CD4-positive, alpha-beta T cell treated with Interleukin-15 for 4 hours (primary cell): ENCODE measurements around the gene RAB31.

Experiments
- DNase-seq: peaks from one replicate; pipeline ENCODE4 v3.0.0-alpha.2; 2020; ENCODE audit warnings: low spot score

Gene RAB31

DNA sequence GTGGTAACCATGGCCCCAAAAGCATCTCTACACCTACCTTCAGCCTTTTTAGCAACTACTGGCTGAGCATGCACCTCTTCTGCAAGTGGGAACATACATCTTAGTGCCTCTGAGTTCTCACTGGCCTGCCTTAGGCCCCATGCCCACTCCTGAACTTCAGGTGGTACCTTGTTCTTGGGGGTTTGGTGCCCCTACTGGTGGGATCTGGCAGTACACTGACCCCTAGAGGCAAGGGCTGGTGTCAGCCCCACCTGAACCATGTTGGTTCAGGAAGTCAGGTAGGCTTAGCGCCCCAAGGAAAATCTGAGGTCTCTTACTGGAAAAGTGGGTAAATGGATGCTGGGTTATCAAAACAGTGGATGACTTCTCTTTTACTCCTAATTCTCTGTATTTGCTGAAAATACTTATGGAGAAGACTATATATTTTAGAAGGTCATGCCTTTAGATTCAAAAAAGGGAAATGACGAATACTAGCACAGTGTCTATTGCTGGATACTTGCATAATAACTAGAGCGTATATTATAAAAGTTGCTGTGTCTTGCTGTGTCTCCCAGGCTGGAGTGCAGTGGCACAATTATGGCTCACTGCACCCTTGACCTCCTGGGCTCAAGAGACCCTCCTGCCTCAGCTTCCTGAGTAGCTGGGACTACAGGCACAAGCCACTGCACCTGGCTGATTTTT lies 84.6 kb downstream of the RAB31 start:
- DNase-seq = no peak

DNA sequence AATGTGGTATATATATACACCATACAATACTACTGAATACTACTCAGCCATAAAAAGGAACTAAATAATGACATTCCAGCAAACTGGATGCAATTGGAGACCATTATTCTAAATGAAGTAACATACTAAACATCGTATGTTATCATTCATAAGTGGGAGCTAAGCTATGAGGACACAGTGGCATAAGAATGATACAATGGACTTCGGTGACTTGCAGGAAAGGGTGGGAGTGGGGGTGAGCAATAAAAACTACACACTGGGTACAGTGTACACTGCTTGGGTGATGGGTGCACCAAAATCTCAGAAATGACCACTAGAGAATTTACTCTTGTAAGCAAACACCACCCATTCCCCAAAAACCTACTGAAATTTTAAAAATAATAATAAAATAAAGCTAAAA lies 87.9 kb downstream of the RAB31 start:
- no peak for DNase-seq

DNA sequence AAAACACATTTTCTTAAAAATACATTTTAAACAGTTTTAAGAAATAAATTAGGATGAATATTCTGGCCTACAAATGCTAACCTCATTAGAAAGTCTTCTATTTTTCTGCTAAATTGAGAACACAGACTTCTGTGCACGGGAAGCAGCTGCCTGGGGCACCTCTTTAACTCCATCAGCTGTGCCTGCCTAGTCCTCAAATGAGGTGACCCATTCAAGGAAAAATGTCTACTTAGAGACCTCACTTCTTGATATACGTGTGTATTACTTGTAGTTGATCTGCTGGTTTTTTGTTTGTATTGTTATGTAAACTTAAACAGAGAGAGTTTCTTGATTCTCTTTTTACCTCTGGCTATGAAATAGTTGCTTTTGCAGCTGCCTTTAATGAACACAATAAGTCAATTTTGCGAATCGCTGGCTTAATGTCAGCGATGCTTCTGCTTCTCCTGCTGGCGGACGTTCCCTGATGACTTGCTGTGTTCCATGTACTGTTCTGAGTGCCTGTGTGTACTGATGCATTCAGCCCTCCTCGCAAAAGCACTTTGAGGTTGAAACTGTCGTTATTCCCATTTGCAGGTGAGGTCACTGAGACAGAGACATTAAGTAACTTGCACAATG lies 88.9 kb downstream of the RAB31 start:
- no peak for DNase-seq

DNA sequence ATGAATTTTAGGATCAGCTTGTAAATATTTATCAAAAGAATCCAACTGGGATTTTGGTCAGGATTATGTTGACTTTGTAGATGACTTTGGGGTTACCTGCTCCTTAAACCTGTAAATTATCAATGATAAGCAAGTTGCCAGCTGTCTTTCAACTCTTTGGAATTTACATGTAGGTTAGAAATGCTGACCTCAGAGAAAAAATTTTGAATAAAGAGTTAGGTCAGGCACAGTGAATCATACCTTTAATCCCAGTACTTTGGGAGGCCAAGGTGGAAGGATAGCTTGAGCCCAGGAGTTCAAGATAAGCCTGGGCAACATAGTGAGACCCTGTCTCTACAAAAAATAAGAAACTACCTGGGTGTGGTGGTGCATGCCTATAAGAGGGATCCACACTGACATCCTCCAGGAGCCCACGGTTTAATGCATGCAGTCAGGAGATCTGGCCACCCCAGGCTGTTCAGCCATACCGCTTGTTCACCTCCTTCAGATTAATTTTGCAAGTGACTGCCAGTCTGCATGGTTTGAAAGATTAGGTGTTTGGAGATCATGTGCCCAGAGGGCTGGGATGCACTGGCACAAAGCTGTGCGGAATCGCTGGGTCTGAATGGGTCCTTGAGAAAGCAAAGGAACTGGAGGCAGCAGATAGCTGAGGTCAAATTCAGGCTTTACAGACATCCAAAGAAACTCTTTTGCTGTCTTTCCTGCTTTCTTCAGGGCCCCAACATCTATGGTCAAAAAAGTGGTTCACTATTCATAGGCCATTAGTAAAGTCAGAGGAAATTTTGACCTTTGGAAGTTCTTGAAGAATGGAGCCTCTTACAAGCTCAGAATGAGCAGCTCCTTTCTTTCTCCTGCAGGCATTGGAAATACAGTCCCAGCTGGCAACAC lies 94.3 kb downstream of the RAB31 start:
- no peak for DNase-seq

DNA sequence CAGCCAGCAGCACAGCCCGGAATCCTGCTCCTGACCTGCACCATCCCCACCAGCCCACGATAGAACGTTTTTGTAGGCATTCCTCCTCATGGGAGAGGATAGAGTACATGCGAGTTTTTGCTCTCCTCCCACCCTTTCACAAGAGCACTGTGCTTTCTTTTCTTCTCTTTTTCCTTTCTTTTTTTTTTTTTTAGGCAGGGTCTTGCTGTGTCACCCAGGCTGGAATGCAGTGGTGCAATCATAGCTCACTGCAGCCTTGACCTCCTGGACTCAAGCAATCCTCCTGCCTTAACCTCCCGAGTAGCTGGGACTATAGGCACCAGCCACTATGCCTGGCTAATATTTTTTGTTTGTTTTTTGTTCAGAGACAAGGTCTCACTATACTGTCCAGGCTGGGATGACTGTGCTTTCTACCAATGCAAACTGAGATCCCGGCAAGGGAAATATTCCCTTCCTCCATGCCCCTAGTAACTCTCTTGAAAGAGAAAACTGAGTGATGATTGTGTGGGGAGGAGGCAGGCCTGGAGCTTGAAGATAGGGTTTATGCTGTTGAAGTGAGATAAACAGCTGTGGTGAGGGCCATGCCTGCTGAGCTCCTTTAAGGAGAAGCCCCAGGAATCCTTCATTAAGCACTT lies 95.1 kb downstream of the RAB31 start:
- no peak for DNase-seq

DNA sequence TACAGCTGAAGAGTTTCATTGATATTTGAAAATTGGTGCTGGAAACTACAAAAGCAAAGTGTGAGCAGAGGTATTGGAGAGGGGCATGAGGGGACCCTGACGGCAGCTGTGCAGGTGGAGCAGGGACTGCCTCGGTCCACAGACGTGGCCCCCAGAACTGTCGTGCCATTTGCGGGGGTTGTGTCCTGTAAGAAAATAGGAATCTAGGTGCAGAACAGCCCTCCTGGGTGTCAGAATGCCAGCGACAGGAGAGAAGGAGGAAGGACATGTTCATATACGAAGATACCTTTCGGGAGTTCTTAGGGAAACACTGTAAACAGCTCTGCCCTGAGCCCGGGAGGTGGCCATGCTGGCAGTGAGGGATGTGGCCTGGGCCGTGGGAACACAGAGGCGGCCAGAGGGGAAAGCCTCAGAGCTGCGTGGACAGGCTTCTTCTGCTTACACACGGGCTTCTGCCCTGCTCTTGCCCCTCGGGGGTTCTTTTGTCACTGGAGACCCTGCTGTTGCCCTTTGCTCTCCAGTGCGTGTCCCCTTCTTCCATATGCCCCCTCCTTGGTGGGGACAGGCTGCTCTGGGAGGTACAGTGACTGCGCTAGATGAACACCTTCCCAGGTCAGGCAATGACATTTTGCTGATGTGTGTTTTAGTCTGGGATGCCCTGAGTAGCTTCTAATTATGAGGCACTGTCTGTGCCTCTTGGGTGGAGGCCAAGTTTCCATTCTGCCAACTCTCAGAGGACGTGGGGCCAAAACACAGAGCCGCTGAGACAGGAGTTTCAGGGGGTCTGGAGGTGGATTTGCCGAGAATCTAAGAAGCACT lies 95.8 kb downstream of the RAB31 start:
- DNase-seq = no peak

DNA sequence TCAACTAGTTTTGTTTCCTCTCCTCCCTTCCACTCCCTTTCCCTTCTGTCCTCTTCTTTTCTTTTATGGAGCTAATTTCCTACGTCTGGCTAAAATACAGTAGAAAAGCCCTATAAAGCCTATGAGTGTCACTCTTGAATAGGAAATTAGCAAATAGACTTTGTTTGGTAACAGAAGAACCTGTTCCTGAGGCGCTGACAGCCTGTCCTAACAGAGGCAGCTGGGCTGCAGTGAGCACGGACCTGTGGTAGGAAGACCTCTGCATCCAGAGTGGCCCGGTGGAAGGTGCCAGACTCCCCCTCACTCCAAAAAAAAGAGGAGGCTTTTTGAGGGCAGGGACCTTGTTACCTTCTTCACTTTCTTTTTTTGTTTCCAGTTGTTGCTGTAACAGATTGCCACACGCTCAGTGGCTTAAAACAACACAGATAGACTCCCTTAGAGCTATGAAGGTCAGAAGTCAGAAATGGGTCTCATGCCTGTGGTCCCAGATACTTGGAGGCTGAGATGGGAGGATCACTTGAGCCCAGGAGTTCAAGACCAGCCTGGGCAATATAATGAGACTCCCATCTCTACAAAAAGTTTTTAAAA lies 96.5 kb downstream of the RAB31 start:
- DNase-seq = no peak

DNA sequence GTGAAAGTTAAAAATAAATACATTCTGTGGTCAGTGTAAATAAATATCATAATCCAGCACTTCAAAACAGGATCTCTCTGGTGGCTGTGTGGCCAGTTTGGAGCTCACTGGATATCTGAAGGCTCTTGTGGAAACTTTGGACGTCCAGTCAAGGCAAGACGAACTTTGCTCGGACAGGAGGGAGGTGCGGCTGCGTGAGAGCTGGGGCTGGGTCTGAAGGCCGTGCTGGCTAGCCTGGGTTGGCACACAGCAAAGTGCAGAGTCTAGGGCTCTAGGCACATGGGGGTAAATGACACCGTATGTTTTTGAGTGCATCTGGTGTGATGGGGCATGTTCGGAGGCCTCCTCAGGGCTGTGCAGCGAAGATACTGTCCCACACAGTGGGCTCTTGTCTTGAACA lies 98.8 kb downstream of the RAB31 start:
- DNase-seq = no peak

DNA sequence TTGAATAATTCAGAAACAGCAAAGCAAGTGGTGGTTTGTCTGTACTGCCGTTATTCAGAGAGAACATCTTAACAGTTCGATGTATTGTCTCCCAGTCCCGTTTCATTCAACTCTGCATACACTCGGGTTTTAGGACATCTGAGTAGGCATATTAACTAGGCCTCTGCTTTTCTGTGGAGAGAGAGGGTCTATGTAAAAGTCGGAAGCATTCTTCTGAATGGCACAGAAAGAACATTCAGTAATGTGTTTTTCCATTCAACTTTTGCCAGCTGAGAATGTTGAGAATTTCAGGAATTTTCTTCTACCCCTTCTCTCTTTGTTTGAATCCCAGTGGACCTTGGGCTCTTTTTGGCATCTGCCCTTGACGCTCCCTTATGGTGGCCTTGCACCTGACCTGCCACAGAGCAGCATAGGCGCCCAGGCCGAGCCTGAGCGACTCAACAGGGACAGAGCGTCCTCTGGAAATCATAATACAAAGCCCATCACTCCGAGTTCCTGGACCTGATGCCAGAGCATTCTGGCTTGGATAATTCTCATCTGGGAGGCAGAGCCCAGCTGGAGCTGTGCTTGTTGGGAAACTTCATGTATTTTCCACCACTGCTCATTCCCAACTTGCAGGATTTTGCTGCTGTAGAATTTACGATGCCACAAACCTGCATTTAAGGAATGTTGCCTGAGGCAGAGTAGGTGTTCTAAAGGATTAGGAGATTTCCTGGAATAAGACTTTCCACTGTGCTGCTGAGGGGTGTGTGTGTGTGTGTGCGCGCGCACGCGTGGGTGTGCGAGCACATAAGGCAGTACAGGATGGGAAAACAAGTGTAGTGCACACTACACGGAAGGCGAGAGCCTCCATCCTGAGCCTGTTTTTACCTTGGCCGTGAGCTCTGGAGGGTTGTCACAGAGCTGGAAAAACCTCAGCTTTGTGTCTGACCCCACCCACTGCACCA lies 100.5 kb downstream of the RAB31 start:
- DNase-seq = no peak

DNA sequence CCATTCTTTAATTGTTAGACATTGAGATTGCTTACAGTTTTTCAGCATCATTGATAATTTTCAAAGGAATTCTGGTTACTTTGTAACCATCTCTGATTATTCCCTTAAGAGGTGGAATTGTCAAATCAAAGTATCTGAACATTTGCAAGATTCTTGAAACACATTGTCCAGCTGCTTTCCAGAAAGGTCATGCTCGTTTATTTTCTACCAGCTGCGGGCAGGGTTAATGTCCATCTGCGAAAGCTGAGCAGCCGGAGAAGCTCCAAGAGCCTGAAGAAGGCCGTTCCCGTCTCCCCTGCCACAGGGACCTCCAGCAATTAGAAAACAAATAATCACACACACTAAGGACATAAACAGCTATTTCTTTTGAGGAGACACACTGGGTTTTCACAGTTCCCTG lies 101.6 kb downstream of the RAB31 start:
- no peak for DNase-seq

DNA sequence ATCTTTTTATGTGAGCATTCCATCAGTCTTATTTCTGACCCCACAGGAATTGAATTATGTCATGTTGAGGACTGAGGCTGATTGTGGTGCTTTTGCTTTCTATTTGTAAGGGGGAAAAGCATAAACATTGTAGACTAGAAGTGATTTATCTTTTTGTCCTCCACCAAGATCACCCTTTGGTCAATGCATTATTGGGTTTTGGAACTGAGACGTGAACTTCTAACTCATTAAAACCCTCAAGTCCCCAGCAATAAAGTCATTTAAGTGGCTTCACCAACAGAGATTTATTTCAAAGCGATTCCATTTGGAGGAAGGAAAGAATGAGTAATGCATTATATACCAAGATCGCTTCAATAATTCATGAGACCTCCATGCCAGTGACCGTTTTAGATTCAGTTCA lies 102.2 kb downstream of the RAB31 start:
- no peak for DNase-seq

DNA sequence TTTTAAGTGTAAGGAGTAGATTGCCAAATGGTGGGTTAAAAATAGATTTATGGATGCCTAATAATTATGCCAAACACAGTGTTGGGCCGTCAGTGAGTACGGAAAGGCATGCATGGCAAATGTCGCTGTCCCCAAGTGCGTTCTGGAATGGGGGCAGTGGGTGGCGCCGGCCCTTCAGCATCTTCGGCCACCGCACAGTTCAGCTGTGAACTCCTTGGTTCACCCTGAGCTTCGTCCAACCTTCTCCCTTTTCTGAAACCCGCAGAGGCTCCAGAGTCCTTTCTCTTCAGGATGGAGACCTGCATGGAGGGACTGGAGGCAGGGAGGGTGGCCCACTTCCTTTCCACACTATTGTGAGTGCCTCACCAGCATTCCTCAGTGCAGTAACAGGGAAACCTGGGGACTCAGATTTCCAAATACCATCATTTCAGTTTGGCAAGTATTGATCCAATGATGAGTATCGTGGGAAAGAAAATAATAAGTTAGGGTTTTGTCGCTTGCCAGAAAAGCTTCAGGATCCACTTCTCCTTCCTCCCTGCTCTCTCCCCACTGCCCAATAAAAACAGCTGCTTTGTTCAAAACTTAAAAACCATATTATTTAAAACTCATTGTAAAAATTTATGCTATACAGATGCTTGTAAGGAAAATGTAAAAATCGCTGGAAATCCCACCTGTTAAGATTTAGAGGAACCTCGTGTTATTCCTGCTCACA lies 103.0 kb downstream of the RAB31 start:
- no peak for DNase-seq

DNA sequence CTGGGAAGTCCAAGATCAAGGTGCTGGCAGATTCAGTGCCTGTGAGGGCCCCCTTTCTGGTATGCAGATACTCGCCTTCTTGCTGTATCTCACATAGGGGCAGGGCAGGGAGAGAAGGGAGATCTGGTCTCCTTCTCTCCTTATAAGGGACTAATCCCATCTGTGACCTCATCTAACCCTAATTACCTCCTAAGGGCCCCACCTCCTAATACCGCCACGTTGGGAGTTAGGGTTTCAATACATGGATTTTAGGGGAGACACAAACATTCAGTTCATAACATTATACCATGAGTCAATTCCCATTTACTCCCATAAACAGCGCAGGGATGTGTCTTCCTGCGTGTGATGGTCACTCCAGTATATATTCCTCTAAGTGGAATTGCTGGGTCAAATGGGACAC lies 103.9 kb downstream of the RAB31 start:
- no peak for DNase-seq

DNA sequence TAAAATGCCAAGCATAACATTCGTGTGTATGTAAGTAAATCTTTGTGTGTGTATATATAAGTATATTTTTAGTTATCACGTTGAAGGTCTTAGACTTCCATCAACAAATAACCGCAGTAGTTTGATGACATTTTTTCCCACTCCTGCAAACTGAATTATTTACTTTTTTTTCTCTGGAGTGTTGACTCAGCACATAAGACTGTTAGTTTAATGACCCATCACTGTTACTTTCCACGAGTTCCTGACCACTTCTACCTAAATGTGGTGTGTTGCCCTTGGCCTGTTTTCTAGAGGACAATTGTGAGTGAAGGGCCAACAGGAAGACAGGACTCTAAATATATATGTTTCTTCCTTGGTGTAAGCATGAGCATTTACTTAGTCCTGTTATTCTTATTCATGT lies 106.3 kb downstream of the RAB31 start:
- no peak for DNase-seq

DNA sequence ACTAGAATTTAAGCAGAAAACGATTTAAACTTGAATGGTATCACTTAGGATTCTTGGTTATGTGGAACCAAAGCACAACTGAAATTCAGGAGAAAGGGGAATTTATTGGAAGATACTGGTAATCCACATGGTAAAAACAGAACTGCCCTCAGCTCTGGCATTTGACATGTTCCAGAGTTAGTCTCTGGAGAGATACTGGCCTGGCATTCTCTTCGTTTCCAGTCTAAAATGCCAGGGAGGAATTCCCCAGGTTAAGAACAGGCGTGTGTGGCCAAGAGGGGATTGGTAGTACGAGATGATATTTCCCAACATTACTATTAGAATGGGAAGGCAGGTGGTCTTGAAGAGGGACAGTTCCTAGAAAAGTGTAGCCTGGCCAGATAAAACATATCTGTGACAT lies 109.2 kb downstream of the RAB31 start:
- DNase-seq = no peak

DNA sequence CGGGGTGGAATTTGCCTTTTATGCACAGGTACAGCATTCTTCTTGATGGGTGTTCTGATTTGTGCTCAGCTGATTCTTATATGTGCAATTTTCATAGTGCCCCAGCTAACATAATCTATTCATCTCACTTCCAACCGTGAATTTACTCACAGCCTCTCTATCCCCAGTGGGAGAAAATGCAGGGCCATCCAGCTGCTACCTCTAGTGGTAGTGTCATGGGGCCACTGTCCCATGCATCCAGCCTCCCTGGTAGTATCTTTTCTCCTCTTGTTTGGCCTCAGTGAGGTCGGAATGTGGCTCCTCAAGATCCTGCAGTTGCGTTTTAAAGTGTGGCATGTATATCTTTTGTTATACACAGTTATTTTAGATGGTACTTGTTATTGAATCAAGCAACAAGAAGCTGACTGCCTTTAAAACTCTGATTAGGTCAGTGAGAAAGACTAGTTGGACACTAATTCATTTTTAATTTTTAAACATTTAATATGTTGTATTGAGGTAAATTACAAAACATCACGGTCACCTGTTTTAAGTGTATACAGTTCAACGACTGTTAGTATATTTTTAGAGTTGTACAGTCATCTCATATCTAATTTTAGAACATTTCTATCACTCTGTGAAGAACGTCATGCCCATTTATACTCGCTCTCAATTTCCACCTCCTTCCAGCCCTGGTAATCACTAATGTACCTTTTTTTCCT lies 109.8 kb downstream of the RAB31 start:
- no peak for DNase-seq

DNA sequence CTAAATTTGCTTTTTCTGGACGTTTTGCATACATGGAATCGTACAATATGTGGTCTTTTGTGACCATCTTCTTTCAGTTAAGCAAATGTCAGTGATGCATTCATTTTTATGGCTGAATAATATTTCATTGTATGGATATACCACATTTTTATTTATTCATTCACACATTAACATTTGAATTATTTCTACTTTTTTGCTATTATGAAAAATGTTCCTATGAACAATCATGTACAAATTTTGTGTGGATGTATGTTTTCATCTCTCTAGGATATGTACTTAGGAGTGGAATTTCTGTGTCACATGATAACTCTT lies 110.3 kb downstream of the RAB31 start:
- no peak for DNase-seq

DNA sequence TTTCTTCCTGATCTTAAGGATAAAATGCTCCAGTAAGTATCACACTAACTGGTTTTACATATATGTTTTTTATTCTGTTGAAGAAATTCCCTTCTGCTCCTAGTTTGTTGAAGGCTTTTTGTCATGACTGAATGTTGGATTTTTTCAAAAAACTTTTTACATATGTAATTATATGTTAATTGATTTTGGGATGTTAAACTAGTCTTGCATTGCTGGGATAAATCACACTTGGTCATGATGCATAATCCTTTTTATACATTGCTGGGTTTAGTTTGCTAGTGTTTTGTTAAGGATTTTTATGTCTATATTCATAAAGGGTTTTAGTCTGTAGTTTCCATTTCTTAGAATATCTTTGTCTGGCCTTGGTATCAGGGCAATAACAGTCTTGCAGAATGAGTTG lies 112.0 kb downstream of the RAB31 start:
- DNase-seq = no peak

DNA sequence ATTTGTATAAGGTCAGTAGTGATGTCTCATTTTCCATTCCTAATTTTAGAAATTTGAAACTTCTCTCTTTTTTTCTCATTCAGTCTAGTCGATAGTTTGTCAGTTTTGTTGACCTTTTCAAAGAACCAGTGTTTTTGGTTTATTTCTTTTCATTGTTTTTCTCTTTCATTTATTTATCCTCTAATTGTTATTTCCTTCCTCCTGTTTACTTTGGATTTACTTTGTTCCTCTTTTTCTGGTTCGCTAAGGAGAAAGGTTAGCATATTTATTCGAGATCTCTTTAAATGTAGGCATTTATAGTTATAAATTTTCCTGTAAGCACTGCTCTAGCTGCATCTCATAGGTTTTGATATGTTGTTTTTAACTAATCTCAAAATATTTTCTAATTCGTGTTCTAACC lies 112.6 kb downstream of the RAB31 start:
- DNase-seq = no peak
